HG03354 (cell line): Measurements from ENCODE around the gene GC.
"Not testable (repeated sequence)": the region's sequence is repeated elsewhere in the genome, so short reads cannot be mapped to it uniquely, and the experiment has no call there.

Source experiments
- ATAC-seq: cut with Tn5 transposase; IDR thresholded peaks from one replicate; pipeline ENCODE4 v1.9.1; 2021; ENCODE audit warnings: mild to moderate bottlenecking; ENCODE audit not compliant: unreplicated experiment, poor library complexity, severe bottlenecking

The GC gene

GRCh38 chr4:71769434-71769833 is 14.4 kb downstream of the GC start:
- ATAC-seq: no peak

GRCh38 chr4:71768123-71768522 is 15.8 kb downstream of the GC start:
- ATAC-seq: no peak

- no peak for ATAC-seq
These were observed 18.0 kb downstream of the GC start for GRCh38 chr4:71765821-71766383.

GRCh38 chr4:71765350-71765749 is 18.5 kb downstream of the GC start:
- no peak for ATAC-seq

GRCh38 chr4:71752383-71753042 is 31.4 kb downstream of the GC start:
- no peak for ATAC-seq

- ATAC-seq: no peak
These were observed 34.8 kb downstream of the GC start for GRCh38 chr4:71749008-71749594.

GRCh38 chr4:71746379-71746778 is 37.5 kb downstream of the GC start:
- no peak for ATAC-seq

GRCh38 chr4:71738782-71739181 is 45.1 kb downstream of the GC start:
- not testable (repeated sequence) for ATAC-seq

- no peak for ATAC-seq
These were observed 51.2 kb downstream of the GC start for GRCh38 chr4:71732706-71733105.

GRCh38 chr4:71732066-71732465 is 51.8 kb downstream of the GC start:
- ATAC-seq: no peak

GRCh38 chr4:71729856-71730255 is 54.0 kb downstream of the GC start:
- no peak for ATAC-seq

GRCh38 chr4:71713611-71714203 is 70.2 kb downstream of the GC start:
- peak; percentile 82 for ATAC-seq

GRCh38 chr4:71711985-71712348 is 71.9 kb downstream of the GC start:
- no peak for ATAC-seq

- no peak for ATAC-seq
These were observed 72.6 kb downstream of the GC start for GRCh38 chr4:71711044-71711984.

- no peak for ATAC-seq
These were observed 73.9 kb downstream of the GC start for GRCh38 chr4:71709961-71710360.

- ATAC-seq: no peak
These were observed 85.7 kb downstream of the GC start for GRCh38 chr4:71698141-71698540.

- no peak for ATAC-seq
These were observed 86.8 kb downstream of the GC start for GRCh38 chr4:71697031-71697430.

GRCh38 chr4:71694961-71695360 is 88.9 kb downstream of the GC start:
- ATAC-seq: no peak

- no peak for ATAC-seq
These were observed 90.9 kb downstream of the GC start for GRCh38 chr4:71692963-71693362.

GRCh38 chr4:71692198-71692597 is 91.7 kb downstream of the GC start:
- no peak for ATAC-seq
